ENCODE measurements around the gene ERGIC1.

DNA sequence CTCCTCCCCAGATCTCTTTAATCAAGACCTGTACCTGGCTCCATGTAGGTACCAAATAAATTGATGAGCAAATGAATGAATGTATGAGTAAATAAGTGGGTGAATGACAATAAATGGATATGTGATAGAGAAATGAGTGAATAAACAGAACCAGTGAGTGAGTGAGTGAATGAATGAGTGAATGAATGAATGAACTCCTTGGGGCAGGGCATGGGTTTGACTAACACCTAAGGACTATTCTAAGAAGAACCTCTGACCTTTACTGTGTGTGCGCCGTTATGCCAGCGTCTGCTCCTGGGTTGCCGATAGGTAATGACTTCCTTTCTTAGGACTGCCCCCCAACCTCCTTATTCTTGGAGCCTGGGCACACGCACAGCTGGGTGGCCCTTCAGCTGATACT is 123.4 kb downstream of the ERGIC1 start:
- TF ChIP-seq NR2C2 (CRISPR knock-in tag; IDR thresholded peaks at IDR 0.05; ENCODE audit: borderline replicate concordance), result no peak
- TF ChIP-seq ZNF674 (CRISPR knock-in tag; IDR thresholded peaks at IDR 0.05; ENCODE audit: low read depth), result no peak
- TF ChIP-seq, protein P1, sequence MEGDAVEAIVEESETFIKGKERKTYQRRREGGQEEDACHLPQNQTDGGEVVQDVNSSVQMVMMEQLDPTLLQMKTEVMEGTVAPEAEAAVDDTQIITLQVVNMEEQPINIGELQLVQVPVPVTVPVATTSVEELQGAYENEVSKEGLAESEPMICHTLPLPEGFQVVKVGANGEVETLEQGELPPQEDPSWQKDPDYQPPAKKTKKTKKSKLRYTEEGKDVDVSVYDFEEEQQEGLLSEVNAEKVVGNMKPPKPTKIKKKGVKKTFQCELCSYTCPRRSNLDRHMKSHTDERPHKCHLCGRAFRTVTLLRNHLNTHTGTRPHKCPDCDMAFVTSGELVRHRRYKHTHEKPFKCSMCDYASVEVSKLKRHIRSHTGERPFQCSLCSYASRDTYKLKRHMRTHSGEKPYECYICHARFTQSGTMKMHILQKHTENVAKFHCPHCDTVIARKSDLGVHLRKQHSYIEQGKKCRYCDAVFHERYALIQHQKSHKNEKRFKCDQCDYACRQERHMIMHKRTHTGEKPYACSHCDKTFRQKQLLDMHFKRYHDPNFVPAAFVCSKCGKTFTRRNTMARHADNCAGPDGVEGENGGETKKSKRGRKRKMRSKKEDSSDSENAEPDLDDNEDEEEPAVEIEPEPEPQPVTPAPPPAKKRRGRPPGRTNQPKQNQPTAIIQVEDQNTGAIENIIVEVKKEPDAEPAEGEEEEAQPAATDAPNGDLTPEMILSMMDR (CRISPR knock-in tag; IDR thresholded peaks at IDR 0.05), result no peak
- no peak for TF ChIP-seq CEBPB (IDR thresholded peaks at IDR 0.05; ENCODE audit: borderline replicate concordance, low read depth, low read length)
- TF ChIP-seq, protein P2, sequence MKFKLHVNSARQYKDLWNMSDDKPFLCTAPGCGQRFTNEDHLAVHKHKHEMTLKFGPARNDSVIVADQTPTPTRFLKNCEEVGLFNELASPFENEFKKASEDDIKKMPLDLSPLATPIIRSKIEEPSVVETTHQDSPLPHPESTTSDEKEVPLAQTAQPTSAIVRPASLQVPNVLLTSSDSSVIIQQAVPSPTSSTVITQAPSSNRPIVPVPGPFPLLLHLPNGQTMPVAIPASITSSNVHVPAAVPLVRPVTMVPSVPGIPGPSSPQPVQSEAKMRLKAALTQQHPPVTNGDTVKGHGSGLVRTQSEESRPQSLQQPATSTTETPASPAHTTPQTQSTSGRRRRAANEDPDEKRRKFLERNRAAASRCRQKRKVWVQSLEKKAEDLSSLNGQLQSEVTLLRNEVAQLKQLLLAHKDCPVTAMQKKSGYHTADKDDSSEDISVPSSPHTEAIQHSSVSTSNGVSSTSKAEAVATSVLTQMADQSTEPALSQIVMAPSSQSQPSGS (CRISPR knock-in tag; IDR thresholded peaks at IDR 0.05), result no peak
- no peak for TF ChIP-seq SOX5 (CRISPR knock-in tag; IDR thresholded peaks at IDR 0.05; ENCODE audit: borderline replicate concordance)
